Caco-2 (cell line): ENCODE measurements around the gene ZNF296. TPM values are rescaled to one million over a fixed set of nuclear protein-coding genes. Genes with fewer than 3 reads are reported as not detected.

Experiments used
- BruUV-seq: library from RNA; stranded (reverse); fragments of 400-500 nt; replicated peaks from 2 replicates; lab custom pipeline; 2021; lab: Mats Ljungman, UMichigan
- CTCF ChIA-PET: fragments of 300-600 bp; sonication (Branson Sonifier 250); formaldehyde crosslinking; loops from one replicate; lab custom pipeline; 2022; ENCODE audit warnings: antibody characterized with exemption; lab: Charles Lee
- POLR2A ChIA-PET: fragments of 300-600 bp; sonication (Branson Sonifier 250); formaldehyde crosslinking; loops from one replicate; lab custom pipeline; 2022; ENCODE audit warnings: antibody characterized with exemption; lab: Charles Lee
- DNase-seq, 2 experiments: peaks; one replicate each; pipeline versions ENCODE4 v3.0.0 to v3.0.0-alpha.2; 2020 to 2022
- H3K27me3 ChIP-seq: replicated peaks from 2 replicates; pipeline ENCODE4 v1.6.0; 2011; ENCODE audit warnings: low read length; ENCODE audit not compliant: control insufficient read depth, insufficient read depth
- H3K36me3 ChIP-seq: 2 replicates; pipeline ENCODE4 v1.5.1; 2011; ENCODE audit warnings: low read length; ENCODE audit not compliant: control insufficient read depth, insufficient read depth
- H3K4me1 ChIP-seq: fragments of 250-450 bp; sonication (Bioruptor Pico); 2 replicates; pipeline ENCODE4 v1.5.1; 2020; ENCODE audit warnings: mild to moderate bottlenecking
- H3K4me3 ChIP-seq: 2 replicates; pipeline ENCODE4 v1.5.1; 2011; ENCODE audit warnings: low read depth, mild to moderate bottlenecking, control low read depth, low read length
- H3K9me3 ChIP-seq: fragments of 250-450 bp; sonication (Bioruptor Pico); 2 replicates; pipeline ENCODE4 v1.5.1; 2020; ENCODE audit warnings: mild to moderate bottlenecking, moderate library complexity
- H3K27ac Mint-ChIP-seq: one replicate; pipeline ENCODE4 v1.8.0; 2022; ENCODE audit warnings: mixed read lengths; ENCODE audit not compliant: unreplicated experiment
- H3K27me3 Mint-ChIP-seq: one replicate; pipeline ENCODE4 v1.8.0; 2022; ENCODE audit warnings: mixed read lengths; ENCODE audit not compliant: insufficient read depth, unreplicated experiment
- H3K36me3 Mint-ChIP-seq: one replicate; pipeline ENCODE4 v1.8.0; 2022; ENCODE audit warnings: mild to moderate bottlenecking, mixed read lengths; ENCODE audit not compliant: insufficient read depth, unreplicated experiment
- H3K4me1 Mint-ChIP-seq: one replicate; pipeline ENCODE4 v1.8.0; 2022; ENCODE audit warnings: low read depth, mixed read lengths; ENCODE audit not compliant: unreplicated experiment
- H3K4me3 Mint-ChIP-seq: one replicate; pipeline ENCODE4 v1.8.0; 2022; ENCODE audit warnings: mild to moderate bottlenecking, moderate library complexity, mixed read lengths; ENCODE audit not compliant: unreplicated experiment
- H3K9me3 Mint-ChIP-seq: one replicate; pipeline ENCODE4 v1.8.0; 2022; ENCODE audit warnings: mixed read lengths; ENCODE audit not compliant: unreplicated experiment
- intact Hi-C: fragments of 100-400 bp; cut with micrococcal nuclease; formaldehyde crosslinking; loops from one replicate; pipeline ENCODE4 v1.10.0; 2022; ENCODE audit not compliant: unreplicated experiment
- total RNA-seq: library from RNA; stranded (reverse); gene quantifications from 2 replicates; pipeline ENCODE4 v1.2.3, GENCODE V29; 2022
- TF ChIP-seq, protein P1 (sequence below), 2 experiments: fragments of 200-600 bp in 1 of 2; IDR thresholded peaks; 1 replicate in 1 of 2; 2 replicates in 1 of 2; pipeline versions ENCODE4 v1.5.1 to v1.8.0; 2011 to 2022; ENCODE audit warnings: antibody characterized with exemption in 1 of 2, control low read depth in 1 of 2, inconsistent platforms in 1 of 2, low read depth in 1 of 2, low read length in 1 of 2, mild to moderate bottlenecking in 1 of 2, moderate library complexity in 1 of 2; ENCODE audit not compliant: insufficient read depth in 1 of 2, severe bottlenecking in 1 of 2, unreplicated experiment in 1 of 2

Gene ZNF296
- total RNA-seq, 1 experiment from 2014 or later: 9.4 TPM

- peaks cover 19% of the 10 kb centered on the region for H3K4me1 ChIP-seq
- H3K4me1 Mint-ChIP-seq: peaks cover 13% of the 10 kb centered on the region
- peaks cover 52% of the 10 kb centered on the region for H3K36me3 Mint-ChIP-seq
- peaks cover 8% of the 10 kb centered on the region for H3K36me3 ChIP-seq
- TF ChIP-seq, protein P1, sequence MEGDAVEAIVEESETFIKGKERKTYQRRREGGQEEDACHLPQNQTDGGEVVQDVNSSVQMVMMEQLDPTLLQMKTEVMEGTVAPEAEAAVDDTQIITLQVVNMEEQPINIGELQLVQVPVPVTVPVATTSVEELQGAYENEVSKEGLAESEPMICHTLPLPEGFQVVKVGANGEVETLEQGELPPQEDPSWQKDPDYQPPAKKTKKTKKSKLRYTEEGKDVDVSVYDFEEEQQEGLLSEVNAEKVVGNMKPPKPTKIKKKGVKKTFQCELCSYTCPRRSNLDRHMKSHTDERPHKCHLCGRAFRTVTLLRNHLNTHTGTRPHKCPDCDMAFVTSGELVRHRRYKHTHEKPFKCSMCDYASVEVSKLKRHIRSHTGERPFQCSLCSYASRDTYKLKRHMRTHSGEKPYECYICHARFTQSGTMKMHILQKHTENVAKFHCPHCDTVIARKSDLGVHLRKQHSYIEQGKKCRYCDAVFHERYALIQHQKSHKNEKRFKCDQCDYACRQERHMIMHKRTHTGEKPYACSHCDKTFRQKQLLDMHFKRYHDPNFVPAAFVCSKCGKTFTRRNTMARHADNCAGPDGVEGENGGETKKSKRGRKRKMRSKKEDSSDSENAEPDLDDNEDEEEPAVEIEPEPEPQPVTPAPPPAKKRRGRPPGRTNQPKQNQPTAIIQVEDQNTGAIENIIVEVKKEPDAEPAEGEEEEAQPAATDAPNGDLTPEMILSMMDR (IDR thresholded peaks at IDR 0.05; ENCODE audit: insufficient read depth in 1 of 2, low read depth in 1 of 2, low read length in 1 of 2, severe bottlenecking in 1 of 2, unreplicated experiment in 1 of 2): no peak
- H3K27me3 Mint-ChIP-seq: no peaks in the 10 kb centered on the region
- peak overlapping the region; percentile 77 for H3K27ac Mint-ChIP-seq
- BruUV-seq: TSS peak; percentile 50
- H3K9me3 ChIP-seq: no peaks in the 10 kb centered on the region
- DNase-seq: no peak
- intact Hi-C loops: no loop called here
- H3K27me3 ChIP-seq: no peaks in the 10 kb centered on the region
- no peaks in the 10 kb centered on the region for H3K9me3 Mint-ChIP-seq
- peak overlapping the region; percentile 87 for H3K4me3 Mint-ChIP-seq
- POLR2A ChIA-PET: interaction anchor here (0.9 to 1.1 kb wide), 4 partner anchors 38 to 330 kb away, joined by 3 to 5 read pairs (median 3); partner anchors contain the start of genes ERCC2 and PPP1R37
- peak overlapping the region; percentile 55 for H3K4me3 ChIP-seq
- CTCF ChIA-PET: interaction anchor here (0.9 to 2.4 kb wide), 3 partner anchors 19 to 51 kb away, joined by 3 to 23 read pairs (median 5); no protein-coding TSS in a partner anchor
Observed at GRCh38 chr19:45040059-45040771, 36.1 kb downstream of the ZNF296 start.

GRCh38 chr19:45038931-45039893, 37.1 kb downstream of the ZNF296 start, which contains the start of gene CLASRP:
Gene CLASRP (plus strand): TSS chr19:45039045. CDS start chr19:45040213, 1,168 bp downstream.
- ChIA-PET POLR2A (interaction anchor here (0.6 to 1.7 kb wide), 11 partner anchors 8 to 331 kb away, joined by 3 to 11 read pairs (median 5); partner anchors contain the start of genes ERCC2 and PPP1R37), CTCF (interaction anchor here (0.7 to 2.4 kb wide), 12 partner anchors 19 to 491 kb away, joined by 3 to 23 read pairs (median 4); no protein-coding TSS in a partner anchor)
- Histone ChIP-seq H3K27me3 (no peaks in the 10 kb centered on the region), H3K36me3 (peaks cover 7% of the 10 kb centered on the region), H3K9me3 (no peaks in the 10 kb centered on the region), H3K4me3 (peak within 1 kb of the TSS; percentile 55), H3K4me1 (peaks cover 9% of the 10 kb centered on the region; the same call in 1 of the 2 replicates)
- Mint-ChIP-seq H3K9me3 (no peaks in the 10 kb centered on the region), H3K4me3 (peak within 1 kb of the TSS; percentile 87), H3K4me1 (peaks cover 9% of the 10 kb centered on the region), H3K27ac (peak within 1 kb of the TSS; percentile 77), H3K36me3 (peaks cover 42% of the 10 kb centered on the region), H3K27me3 (no peaks in the 10 kb centered on the region)
- peak; percentile 91 to 94 for DNase-seq
- TF ChIP-seq, protein P1 (IDR thresholded peaks at IDR 0.05; ENCODE audit: insufficient read depth in 1 of 2, low read depth in 1 of 2, low read length in 1 of 2, severe bottlenecking in 1 of 2, unreplicated experiment in 1 of 2): no peak
- intact Hi-C loops: loop anchor here (2.0 kb wide), 1 partner anchor 38 kb away; the partner anchor contains the start of gene RELB
- no TSS peak for BruUV-seq
